SK-N-SH (cell line): ENCODE data around the gene APP. TPM values are rescaled to one million over a fixed set of nuclear protein-coding genes. Genes with fewer than 3 reads are reported as not detected.

Experiments
- CTCF ChIA-PET: fragments of 300-600, 350-600 bp; formaldehyde crosslinking; extraction: SDS; loops from one replicate; lab custom pipeline; 2021; lab: Yijun Ruan, JAX
- POLR2A ChIA-PET: fragments of 350-600 bp; sonication (Branson Sonifier 250); formaldehyde crosslinking; extraction: SDS; loops from one replicate; lab custom pipeline; 2020; ENCODE audit warnings: antibody characterized with exemption, inconsistent platforms; lab: Yijun Ruan, JAX
- DNase-seq: peaks from one replicate; pipeline ENCODE4 v3.0.0; 2012
- H2AFZ ChIP-seq: fragments of 200-600 bp; sonication (generic); 2 replicates; pipeline ENCODE4 v1.8.1; 2016; ENCODE audit warnings: antibody characterized with exemption, mild to moderate bottlenecking, low read depth
- H3F3A ChIP-seq: fragments of 200-600 bp; sonication (generic); replicated peaks from 2 replicates; pipeline ENCODE3; 2016; ENCODE audit warnings: antibody characterized with exemption, mild to moderate bottlenecking; ENCODE audit not compliant: insufficient read depth
- H3K27ac ChIP-seq, 2 experiments: fragments of 200-500 bp in 1 of 2; fragments of 200-600 bp in 1 of 2; sonication (Bioruptor generic) in 1 of 2; sonication (generic), shearing (Covaris generic) in 1 of 2; 2 replicates each; pipeline versions ENCODE4 v1.5.1 to v1.6.1; 2014 to 2016; ENCODE audit warnings: low read depth in 2 of 2, inconsistent platforms in 1 of 2, low read length in 1 of 2, mild to moderate bottlenecking in 1 of 2, mixed read lengths in 1 of 2
- H3K27me3 ChIP-seq: fragments of 200-600 bp; sonication (generic), shearing (Covaris generic); 2 replicates; pipeline ENCODE4 v1.6.1; 2016; ENCODE audit warnings: mixed run types; ENCODE audit not compliant: insufficient read depth
- H3K36me3 ChIP-seq, 2 experiments: fragments of 200-500 bp in 1 of 2; fragments of 200-600 bp in 1 of 2; sonication (Bioruptor generic) in 1 of 2; sonication (generic) in 1 of 2; replicated peaks in 1 of 2; 2 replicates each; pipeline versions ENCODE3 to v1.5.1; 2014 to 2016; ENCODE audit warnings: low read length in 1 of 2, mild to moderate bottlenecking in 1 of 2; ENCODE audit not compliant: insufficient read depth in 2 of 2, control insufficient read depth in 1 of 2
- H3K4me1 ChIP-seq, 2 experiments: fragments of 200-500 bp in 1 of 2; fragments of 200-600 bp in 1 of 2; sonication (Bioruptor generic) in 1 of 2; sonication (generic), shearing (Covaris generic) in 1 of 2; 2 replicates each; pipeline versions ENCODE4 v1.5.1 to v1.6.1; 2014 to 2016; ENCODE audit warnings: low read depth in 1 of 2, low read length in 1 of 2, mixed run types in 1 of 2; ENCODE audit not compliant: insufficient read depth in 2 of 2, control insufficient read depth in 1 of 2
- H3K4me2 ChIP-seq: fragments of 200-600 bp; sonication (generic), shearing (Covaris generic); 2 replicates; pipeline ENCODE4 v1.6.1; 2017; ENCODE audit warnings: mixed run types
- H3K4me3 ChIP-seq, 2 experiments: fragments of 200-500 bp in 1 of 2; fragments of 200-600 bp in 1 of 2; sonication (Bioruptor generic) in 1 of 2; sonication (generic), shearing (Covaris generic) in 1 of 2; 2 replicates each; pipeline versions ENCODE4 v1.5.1 to v1.8.1; 2014 to 2016; ENCODE audit warnings: low read depth in 2 of 2, inconsistent platforms in 1 of 2, low read length in 1 of 2, mild to moderate bottlenecking in 1 of 2, mixed read lengths in 1 of 2, moderate library complexity in 1 of 2
- H3K79me2 ChIP-seq: fragments of 200-600 bp; sonication (generic); 2 replicates; pipeline ENCODE4 v1.8.1; 2017; ENCODE audit warnings: mild to moderate bottlenecking; ENCODE audit not compliant: insufficient read depth
- H3K9ac ChIP-seq: fragments of 200-600 bp; sonication (generic); 2 replicates; pipeline ENCODE4 v1.6.1; 2017; ENCODE audit warnings: mixed run types
- H3K9me2 ChIP-seq: fragments of 200-600 bp; sonication (generic); 2 replicates; pipeline ENCODE4 v1.6.1; 2017; ENCODE audit warnings: mixed run types
- H3K9me3 ChIP-seq: fragments of 200-600 bp; sonication (generic); 2 replicates; pipeline ENCODE4 v1.6.1; 2017; ENCODE audit warnings: mixed run types, mild to moderate bottlenecking, moderate library complexity
- H4K20me1 ChIP-seq: fragments of 200-600 bp; sonication (generic); 2 replicates; pipeline ENCODE4 v1.6.1; 2017; ENCODE audit warnings: mild to moderate bottlenecking, mixed run types; ENCODE audit not compliant: insufficient read depth
- EP300 ChIP-seq, 2 experiments: IDR thresholded peaks; 2 replicates each; pipeline versions ENCODE4 v1.4.0 to v1.6.1; 2012; ENCODE audit warnings: borderline replicate concordance in 1 of 2, low read depth in 1 of 2, low read length in 1 of 2
- GABPA ChIP-seq: IDR thresholded peaks from 2 replicates; pipeline ENCODE4 v1.4.0; 2012; ENCODE audit warnings: low read depth, mild to moderate bottlenecking
- GATA2 ChIP-seq: sonication (generic); formaldehyde crosslinking; IDR thresholded peaks from 2 replicates; pipeline ENCODE4 v1.5.0; 2020; ENCODE audit warnings: mild to moderate bottlenecking, missing genetic modification reagents
- JUND ChIP-seq: IDR thresholded peaks from 2 replicates; pipeline ENCODE4 v1.4.0; 2012
- MEF2A ChIP-seq: IDR thresholded peaks from 2 replicates; pipeline ENCODE4 v1.4.0; 2012; ENCODE audit warnings: low read depth, borderline replicate concordance
- MXI1 ChIP-seq: IDR thresholded peaks from 2 replicates; pipeline ENCODE4 v1.6.1; 2012; ENCODE audit warnings: mild to moderate bottlenecking, low read depth, low read length, improper control_type of control experiment
- POLR2AphosphoS5 ChIP-seq: IDR thresholded peaks from 2 replicates; pipeline ENCODE4 v1.6.1; 2012; ENCODE audit warnings: low read depth, low read length
- RAD21 ChIP-seq: IDR thresholded peaks from 2 replicates; pipeline ENCODE4 v1.6.1; 2012; ENCODE audit warnings: mild to moderate bottlenecking, low read length
- RCOR1 ChIP-seq: fragments of 150-350 bp; IDR thresholded peaks from 2 replicates; pipeline ENCODE4 v1.6.1; 2017; ENCODE audit warnings: antibody characterized with exemption, low read length
- RFX5 ChIP-seq: IDR thresholded peaks from 2 replicates; pipeline ENCODE4 v1.6.1; 2012; ENCODE audit warnings: mild to moderate bottlenecking, improper control_type of control experiment, low read length
- RXRA ChIP-seq: IDR thresholded peaks from 2 replicates; pipeline ENCODE4 v1.4.0; 2012; ENCODE audit warnings: low read depth, mild to moderate bottlenecking, borderline replicate concordance
- TCF12 ChIP-seq: IDR thresholded peaks from 2 replicates; pipeline ENCODE4 v1.4.0; 2012
- TEAD4 ChIP-seq: IDR thresholded peaks from 2 replicates; pipeline ENCODE4 v1.4.0; 2012; ENCODE audit warnings: mild to moderate bottlenecking, borderline replicate concordance; ENCODE audit not compliant: insufficient read depth
- WGBS: methylation state at CpG from one replicate; pipeline ENCODE4 v1.1.6; 2017; ENCODE audit warnings: low lambda C conversion rate; 5-methylcytosine and 5-hydroxymethylcytosine counted together
- polyA plus RNA-seq, 3 experiments: library from polyadenylated mRNA; depleted of rRNA; stranded (reverse); fragments of >200 nt; gene quantifications; 2 replicates each; pipeline ENCODE4 v1.2.3, GENCODE V29; 2012
- TF ChIP-seq, protein P1 (sequence below): IDR thresholded peaks from 2 replicates; pipeline ENCODE4 v1.6.1; 2012; ENCODE audit warnings: mild to moderate bottlenecking, low read depth, low read length, moderate library complexity
- TF ChIP-seq, protein P2 (sequence below): IDR thresholded peaks from 2 replicates; pipeline ENCODE4 v1.4.0; 2012; ENCODE audit warnings: low read depth, borderline replicate concordance
- TF ChIP-seq, protein P3 (sequence below): fragments of 150-350 bp; IDR thresholded peaks from 2 replicates; pipeline ENCODE4 v1.6.1; 2016; ENCODE audit warnings: mild to moderate bottlenecking, low read depth, low read length
- TF ChIP-seq, protein P4 (sequence below): IDR thresholded peaks from 2 replicates; pipeline ENCODE4; 2012

APP gene
- polyA plus RNA-seq, 1 of the 3 experiments (the other 2 are of a cell fraction): 780 TPM

DNA sequence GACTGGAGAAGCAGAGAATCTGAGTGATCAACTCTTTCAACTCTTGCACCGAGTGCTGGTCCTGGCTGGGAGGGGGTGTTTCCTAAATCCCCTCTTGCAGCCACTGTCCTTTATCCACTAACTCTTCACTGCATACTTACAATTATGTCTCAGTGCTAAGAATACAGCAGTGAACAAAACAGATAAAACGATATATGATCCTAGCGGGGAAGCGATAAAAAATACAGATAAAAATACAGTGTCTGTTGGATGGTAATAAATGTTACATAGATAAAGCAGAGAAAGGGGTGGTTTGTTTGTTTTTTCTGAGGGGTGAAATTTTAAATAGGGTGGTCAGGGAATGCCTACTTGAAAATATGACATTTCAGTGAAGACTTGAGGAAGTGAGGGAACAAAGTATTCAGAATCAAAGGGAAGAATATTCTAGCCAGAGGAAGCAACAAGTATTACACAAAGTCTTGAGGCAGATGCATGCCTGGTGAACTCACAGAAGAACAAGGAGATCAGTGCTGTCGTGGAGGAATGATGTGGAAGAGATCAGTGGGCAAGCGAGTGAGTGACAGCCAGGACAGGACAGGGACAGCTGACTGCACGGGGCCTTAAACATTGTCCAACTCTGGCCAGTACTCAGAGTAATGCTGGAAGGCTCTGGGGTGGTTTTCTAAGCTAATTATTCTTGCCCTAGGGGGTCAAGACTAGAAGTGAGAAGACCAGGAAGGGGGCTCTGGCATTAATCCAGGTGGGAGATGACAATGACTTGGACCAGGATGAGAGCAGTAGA, 110.0 kb downstream of the APP start:
- peaks cover 75% of the 10 kb centered on the region for H3K79me2 ChIP-seq
- ChIA-PET POLR2A (no interaction called here), CTCF (no interaction called here)

More for the DNA sequence above, 110.0 kb downstream of the APP start:
- TF ChIP-seq, protein P1, sequence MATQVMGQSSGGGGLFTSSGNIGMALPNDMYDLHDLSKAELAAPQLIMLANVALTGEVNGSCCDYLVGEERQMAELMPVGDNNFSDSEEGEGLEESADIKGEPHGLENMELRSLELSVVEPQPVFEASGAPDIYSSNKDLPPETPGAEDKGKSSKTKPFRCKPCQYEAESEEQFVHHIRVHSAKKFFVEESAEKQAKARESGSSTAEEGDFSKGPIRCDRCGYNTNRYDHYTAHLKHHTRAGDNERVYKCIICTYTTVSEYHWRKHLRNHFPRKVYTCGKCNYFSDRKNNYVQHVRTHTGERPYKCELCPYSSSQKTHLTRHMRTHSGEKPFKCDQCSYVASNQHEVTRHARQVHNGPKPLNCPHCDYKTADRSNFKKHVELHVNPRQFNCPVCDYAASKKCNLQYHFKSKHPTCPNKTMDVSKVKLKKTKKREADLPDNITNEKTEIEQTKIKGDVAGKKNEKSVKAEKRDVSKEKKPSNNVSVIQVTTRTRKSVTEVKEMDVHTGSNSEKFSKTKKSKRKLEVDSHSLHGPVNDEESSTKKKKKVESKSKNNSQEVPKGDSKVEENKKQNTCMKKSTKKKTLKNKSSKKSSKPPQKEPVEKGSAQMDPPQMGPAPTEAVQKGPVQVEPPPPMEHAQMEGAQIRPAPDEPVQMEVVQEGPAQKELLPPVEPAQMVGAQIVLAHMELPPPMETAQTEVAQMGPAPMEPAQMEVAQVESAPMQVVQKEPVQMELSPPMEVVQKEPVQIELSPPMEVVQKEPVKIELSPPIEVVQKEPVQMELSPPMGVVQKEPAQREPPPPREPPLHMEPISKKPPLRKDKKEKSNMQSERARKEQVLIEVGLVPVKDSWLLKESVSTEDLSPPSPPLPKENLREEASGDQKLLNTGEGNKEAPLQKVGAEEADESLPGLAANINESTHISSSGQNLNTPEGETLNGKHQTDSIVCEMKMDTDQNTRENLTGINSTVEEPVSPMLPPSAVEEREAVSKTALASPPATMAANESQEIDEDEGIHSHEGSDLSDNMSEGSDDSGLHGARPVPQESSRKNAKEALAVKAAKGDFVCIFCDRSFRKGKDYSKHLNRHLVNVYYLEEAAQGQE: no peak
- TF ChIP-seq TEAD4: no peak
- no peak for TF ChIP-seq JUND
- no peak for TF ChIP-seq GATA2 (CRISPR knock-in tag)
- no peak for TF ChIP-seq RFX5
- TF ChIP-seq MEF2A: no peak
- TF ChIP-seq MXI1: no peak
- no peak for TF ChIP-seq TCF12
- TF ChIP-seq RAD21: no peak
- TF ChIP-seq RCOR1: no peak
- TF ChIP-seq, protein P2, sequence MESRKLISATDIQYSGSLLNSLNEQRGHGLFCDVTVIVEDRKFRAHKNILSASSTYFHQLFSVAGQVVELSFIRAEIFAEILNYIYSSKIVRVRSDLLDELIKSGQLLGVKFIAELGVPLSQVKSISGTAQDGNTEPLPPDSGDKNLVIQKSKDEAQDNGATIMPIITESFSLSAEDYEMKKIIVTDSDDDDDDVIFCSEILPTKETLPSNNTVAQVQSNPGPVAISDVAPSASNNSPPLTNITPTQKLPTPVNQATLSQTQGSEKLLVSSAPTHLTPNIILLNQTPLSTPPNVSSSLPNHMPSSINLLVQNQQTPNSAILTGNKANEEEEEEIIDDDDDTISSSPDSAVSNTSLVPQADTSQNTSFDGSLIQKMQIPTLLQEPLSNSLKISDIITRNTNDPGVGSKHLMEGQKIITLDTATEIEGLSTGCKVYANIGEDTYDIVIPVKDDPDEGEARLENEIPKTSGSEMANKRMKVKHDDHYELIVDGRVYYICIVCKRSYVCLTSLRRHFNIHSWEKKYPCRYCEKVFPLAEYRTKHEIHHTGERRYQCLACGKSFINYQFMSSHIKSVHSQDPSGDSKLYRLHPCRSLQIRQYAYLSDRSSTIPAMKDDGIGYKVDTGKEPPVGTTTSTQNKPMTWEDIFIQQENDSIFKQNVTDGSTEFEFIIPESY: no peak
- TF ChIP-seq EP300 (IDR thresholded peaks at IDR 0.05; ENCODE audit: borderline replicate concordance in 1 of 2, low read depth in 1 of 2, low read length in 1 of 2): no peak
- TF ChIP-seq POLR2AphosphoS5: no peak
- TF ChIP-seq, protein P3, sequence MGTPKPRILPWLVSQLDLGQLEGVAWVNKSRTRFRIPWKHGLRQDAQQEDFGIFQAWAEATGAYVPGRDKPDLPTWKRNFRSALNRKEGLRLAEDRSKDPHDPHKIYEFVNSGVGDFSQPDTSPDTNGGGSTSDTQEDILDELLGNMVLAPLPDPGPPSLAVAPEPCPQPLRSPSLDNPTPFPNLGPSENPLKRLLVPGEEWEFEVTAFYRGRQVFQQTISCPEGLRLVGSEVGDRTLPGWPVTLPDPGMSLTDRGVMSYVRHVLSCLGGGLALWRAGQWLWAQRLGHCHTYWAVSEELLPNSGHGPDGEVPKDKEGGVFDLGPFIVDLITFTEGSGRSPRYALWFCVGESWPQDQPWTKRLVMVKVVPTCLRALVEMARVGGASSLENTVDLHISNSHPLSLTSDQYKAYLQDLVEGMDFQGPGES: no peak
- TF ChIP-seq GABPA: no peak
- no peak for TF ChIP-seq RXRA
- TF ChIP-seq, protein P4, sequence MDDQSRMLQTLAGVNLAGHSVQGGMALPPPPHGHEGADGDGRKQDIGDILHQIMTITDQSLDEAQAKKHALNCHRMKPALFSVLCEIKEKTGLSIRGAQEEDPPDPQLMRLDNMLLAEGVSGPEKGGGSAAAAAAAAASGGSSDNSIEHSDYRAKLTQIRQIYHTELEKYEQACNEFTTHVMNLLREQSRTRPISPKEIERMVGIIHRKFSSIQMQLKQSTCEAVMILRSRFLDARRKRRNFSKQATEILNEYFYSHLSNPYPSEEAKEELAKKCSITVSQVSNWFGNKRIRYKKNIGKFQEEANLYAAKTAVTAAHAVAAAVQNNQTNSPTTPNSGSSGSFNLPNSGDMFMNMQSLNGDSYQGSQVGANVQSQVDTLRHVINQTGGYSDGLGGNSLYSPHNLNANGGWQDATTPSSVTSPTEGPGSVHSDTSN: no peak
- TF ChIP-seq, all 33 proteins: peak for 0
- peaks cover 2% of the 10 kb centered on the region for H4K20me1 ChIP-seq
- no peak overlapping the region for H3K4me2 ChIP-seq
- no peak overlapping the region for H3K9ac ChIP-seq
- H3K27ac ChIP-seq: no peak overlapping the region
- no peaks in the 10 kb centered on the region for H3F3A ChIP-seq
- 91% methylated on average over 7 of the region's 7 CpGs for WGBS
- no peak overlapping the region for H2AFZ ChIP-seq
- H3K9me2 ChIP-seq: no peaks in the 10 kb centered on the region
- no peak for DNase-seq
- H3K9me3 ChIP-seq: no peaks in the 10 kb centered on the region
- no peak overlapping the region for H3K4me3 ChIP-seq
- no peaks in the 10 kb centered on the region for H3K36me3 ChIP-seq
- H3K27me3 ChIP-seq: no peaks in the 10 kb centered on the region
- H3K4me1 ChIP-seq: peaks cover 0 to 5% of the 10 kb centered on the region in 2 experiments; a peak in 1 of 4 replicates
